Cardiac muscle cell (in vitro differentiated cells and primary cell): ENCODE measurements around the gene KANSL3. TPM values are rescaled to one million over a fixed set of nuclear protein-coding genes. Genes with fewer than 3 reads are reported as not detected.
"Not testable (repeated sequence)": the region's sequence is repeated elsewhere in the genome, so short reads cannot be mapped to it uniquely, and the experiment has no call there.

Source experiments
- DNase-seq, 2 donors: peaks; one replicate each; pipeline versions ENCODE4 v3.0.0 to v3.0.0-alpha.2; 2010 to 2017; ENCODE audit warnings: low read depth in 1 of 2, low spot score in 1 of 2
- H3K27ac ChIP-seq: fragments of 200-600 bp; sonication (generic); 2 replicates; pipeline ENCODE4 v1.5.1; 2016
- H3K27me3 ChIP-seq: fragments of 200-600 bp; sonication (generic); 2 replicates; pipeline ENCODE4 v1.6.0; 2016; ENCODE audit warnings: control low read depth
- H3K36me3 ChIP-seq: fragments of 200-600 bp; sonication (generic); 2 replicates; pipeline ENCODE4 v1.5.1; 2016; ENCODE audit warnings: control low read depth
- H3K4me1 ChIP-seq: fragments of 200-600 bp; sonication (generic); 2 replicates; pipeline ENCODE4 v1.8.1; 2017; ENCODE audit warnings: low read depth, mild to moderate bottlenecking, mixed run types
- H3K4me3 ChIP-seq: fragments of 200-600 bp; sonication (generic); 2 replicates; pipeline ENCODE4 v1.5.1; 2016; ENCODE audit warnings: mild to moderate bottlenecking
- H3K9me3 ChIP-seq: fragments of 200-600 bp; sonication (generic); 2 replicates; pipeline ENCODE4 v1.5.1; 2017; ENCODE audit warnings: low read depth, mild to moderate bottlenecking, control low read depth
- CTCF ChIP-seq: IDR thresholded peaks from 2 replicates; pipeline ENCODE4 v1.5.1; 2012; ENCODE audit warnings: low read depth, mild to moderate bottlenecking, low read length
- polyA plus RNA-seq: library from polyadenylated mRNA; unstranded; fragments of >200 nt; fragmentation: Nextera tagmentation; extraction: Ambion mirVana; gene quantifications from 2 replicates; pipeline ENCODE4 v1.2.1, GENCODE V29; 2016
- total RNA-seq: library from RNA; depleted of rRNA; stranded (reverse); fragments of >200 nt; gene quantifications from 2 replicates; pipeline ENCODE4 v1.2.3, GENCODE V29; 2016

KANSL3 gene
- total and polyA plus RNA-seq, 2 experiments from 2014 or later, result 40.4 to 59.2 TPM

GRCh38 chr2:96565111-96565510, 73.0 kb downstream of the KANSL3 start:
- no peaks in the 10 kb centered on the region for H3K36me3 ChIP-seq
- H3K4me3 ChIP-seq, result no peak overlapping the region
- no peaks in the 10 kb centered on the region for H3K27me3 ChIP-seq
- H3K9me3 ChIP-seq, result no peaks in the 10 kb centered on the region
- H3K27ac ChIP-seq, result no peak overlapping the region
- no peak for DNase-seq
- TF ChIP-seq CTCF, result no peak
- no peaks in the 10 kb centered on the region for H3K4me1 ChIP-seq

GRCh38 chr2:96564563-96564962, 73.5 kb downstream of the KANSL3 start:
- Histone ChIP-seq H3K9me3 (no peaks in the 10 kb centered on the region), H3K27me3 (no peaks in the 10 kb centered on the region), H3K4me3 (no peak overlapping the region), H3K4me1 (no peaks in the 10 kb centered on the region), H3K27ac (no peak overlapping the region), H3K36me3 (no peaks in the 10 kb centered on the region)
- DNase-seq, result no peak
- TF ChIP-seq CTCF, result no peak

- DNase-seq, result no peak
- Histone ChIP-seq H3K4me1 (no peaks in the 10 kb centered on the region), H3K9me3 (no peaks in the 10 kb centered on the region), H3K27me3 (no peaks in the 10 kb centered on the region), H3K27ac (no peak overlapping the region), H3K4me3 (no peak overlapping the region), H3K36me3 (no peaks in the 10 kb centered on the region)
- TF ChIP-seq CTCF, result no peak
Measured at GRCh38 chr2:96564026-96564425, 74.1 kb downstream of the KANSL3 start.

GRCh38 chr2:96558485-96558884, 79.6 kb downstream of the KANSL3 start:
- no peak for DNase-seq
- Histone ChIP-seq H3K36me3 (no peaks in the 10 kb centered on the region), H3K27ac (no peak overlapping the region), H3K9me3 (no peaks in the 10 kb centered on the region), H3K4me1 (no peaks in the 10 kb centered on the region), H3K27me3 (no peaks in the 10 kb centered on the region), H3K4me3 (no peak overlapping the region)
- no peak for TF ChIP-seq CTCF

- no peak for DNase-seq
Measured at GRCh38 chr2:96558061-96558460, 80.1 kb downstream of the KANSL3 start.

GRCh38 chr2:96557421-96557820, 80.7 kb downstream of the KANSL3 start:
- H3K9me3 ChIP-seq, H3K27me3 ChIP-seq, H3K36me3 ChIP-seq, H3K4me3 ChIP-seq, DNase-seq, H3K27ac ChIP-seq, H3K4me1 ChIP-seq: not testable (repeated sequence)

More at GRCh38 chr2:96558061-96558460, 80.1 kb downstream of the KANSL3 start:
- no peak for TF ChIP-seq CTCF
- no peaks in the 10 kb centered on the region for H3K36me3 ChIP-seq
- H3K9me3 ChIP-seq, result no peaks in the 10 kb centered on the region
- H3K27me3 ChIP-seq, result no peaks in the 10 kb centered on the region
- H3K4me1 ChIP-seq, result no peaks in the 10 kb centered on the region
- H3K27ac ChIP-seq, result no peak overlapping the region
- H3K4me3 ChIP-seq, result no peak overlapping the region
